ACC112 (cell line): ENCODE data around the gene TMEM37.

Experiments
- H2AFZ ChIP-seq: fragments of 200-600 bp; sonication (generic); one replicate; pipeline ENCODE4 v1.6.0; 2017; ENCODE audit warnings: antibody characterized with exemption, low read length; ENCODE audit not compliant: unreplicated experiment
- H3K27ac ChIP-seq: fragments of 200-600 bp; sonication (generic); 2 replicates; pipeline ENCODE4 v1.5.1; 2014; ENCODE audit warnings: low read depth, mild to moderate bottlenecking, antibody characterized with exemption, low read length, moderate library complexity
- H3K27me3 ChIP-seq: fragments of 200-600 bp; sonication (generic); 2 replicates; pipeline ENCODE4 v1.6.1; 2014; ENCODE audit warnings: mild to moderate bottlenecking, antibody characterized with exemption, low read length, moderate library complexity, mixed read lengths; ENCODE audit not compliant: insufficient read depth
- H3K36me3 ChIP-seq: fragments of 200-600 bp; sonication (generic); 2 replicates; pipeline ENCODE4 v1.6.1; 2016; ENCODE audit warnings: mild to moderate bottlenecking, antibody characterized with exemption, low read length, moderate library complexity, mixed read lengths; ENCODE audit not compliant: insufficient read depth
- H3K4me1 ChIP-seq: fragments of 200-600 bp; sonication (generic); one replicate; pipeline ENCODE4 v1.6.1; 2016; ENCODE audit warnings: low read length, mixed read lengths; ENCODE audit not compliant: insufficient read depth, unreplicated experiment, control insufficient read depth
- H3K4me3 ChIP-seq: fragments of 200-600 bp; sonication (generic); 2 replicates; pipeline ENCODE4 v1.5.1; 2014; ENCODE audit warnings: mild to moderate bottlenecking, low read depth, low read length
- H3K79me2 ChIP-seq: fragments of 200-600 bp; sonication (generic); one replicate; pipeline ENCODE4 v1.6.0; 2016; ENCODE audit warnings: low read length; ENCODE audit not compliant: control insufficient read depth, unreplicated experiment, insufficient read depth

The TMEM37 gene

DNA sequence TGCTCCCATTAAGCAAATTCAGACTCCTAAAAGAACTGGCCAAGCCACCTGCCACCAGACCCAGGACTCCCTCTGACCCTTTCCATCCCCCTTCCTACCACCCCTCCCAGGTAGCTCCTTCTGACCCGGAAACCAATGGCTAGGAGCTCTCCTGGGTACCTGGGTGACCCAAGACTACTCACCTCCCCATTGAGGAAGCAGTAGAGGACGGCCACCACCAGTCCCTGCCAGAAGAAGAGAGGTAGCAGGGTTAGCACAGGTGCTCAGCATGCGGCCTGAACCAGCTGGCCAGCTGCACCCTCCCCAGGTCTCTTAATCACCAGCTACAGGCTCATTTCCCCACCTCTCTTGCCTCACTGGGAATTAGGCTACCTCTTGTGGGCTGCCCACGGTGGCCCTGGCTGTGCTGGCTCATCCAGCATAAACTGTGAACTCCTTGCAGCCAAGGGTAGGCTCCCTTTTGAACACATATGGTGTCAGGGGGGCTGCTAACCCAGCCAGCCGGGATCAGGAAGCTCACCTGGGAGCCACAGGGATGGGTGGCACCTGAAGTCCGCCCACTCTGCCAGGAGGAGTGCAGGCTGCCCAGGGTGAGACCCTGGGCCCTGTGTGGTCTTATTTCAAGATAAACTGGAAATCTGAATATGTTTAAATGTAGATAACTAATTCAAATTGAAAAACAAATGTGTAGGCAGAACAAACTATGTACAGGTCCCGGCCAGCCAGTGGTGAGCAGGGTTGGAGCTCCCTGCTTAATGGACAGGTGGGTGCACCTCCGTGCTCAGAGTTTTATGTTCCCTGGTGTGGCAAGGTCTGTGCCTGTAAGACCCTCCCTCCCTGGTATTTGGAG lies 9.9 kb downstream of the TMEM37 start:
- H3K4me1 ChIP-seq, result no peaks in the 10 kb centered on the region
- H3K79me2 ChIP-seq, result no peaks in the 10 kb centered on the region
- H3K36me3 ChIP-seq, result no peaks in the 10 kb centered on the region

DNA sequence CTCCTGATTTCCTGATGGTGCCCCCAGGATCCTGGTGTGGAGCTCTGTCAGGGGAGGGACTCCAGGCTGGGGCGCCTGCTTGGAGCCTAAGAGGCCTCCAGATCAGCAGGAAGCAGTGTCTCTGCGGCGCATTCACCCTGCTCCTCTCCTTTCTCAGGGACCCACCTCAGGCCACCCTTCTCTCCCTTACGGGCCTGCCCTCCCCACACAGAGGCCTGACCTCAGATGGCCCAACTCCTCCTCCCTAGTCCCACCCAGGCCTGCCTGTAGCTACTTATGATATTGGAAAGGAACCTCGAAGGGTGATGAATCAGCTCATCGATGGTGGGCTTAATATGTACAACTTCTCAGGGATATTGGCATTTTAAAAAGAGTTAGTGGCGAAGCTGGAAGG lies 10.6 kb downstream of the TMEM37 start:
- Histone ChIP-seq H3K4me3 (no peak overlapping the region), H3K27me3 (peaks cover 17% of the 10 kb centered on the region), H3K79me2 (no peaks in the 10 kb centered on the region), H3K36me3 (no peaks in the 10 kb centered on the region), H3K27ac (no peak overlapping the region), H3K4me1 (no peaks in the 10 kb centered on the region), H2AFZ (no peak overlapping the region)

More for the DNA sequence above, 9.9 kb downstream of the TMEM37 start:
- H3K27me3 ChIP-seq, result peaks cover 12% of the 10 kb centered on the region; the same call in 1 of the 2 replicates
- no peak overlapping the region for H3K27ac ChIP-seq
- H2AFZ ChIP-seq, result no peak overlapping the region
- no peak overlapping the region for H3K4me3 ChIP-seq

DNA sequence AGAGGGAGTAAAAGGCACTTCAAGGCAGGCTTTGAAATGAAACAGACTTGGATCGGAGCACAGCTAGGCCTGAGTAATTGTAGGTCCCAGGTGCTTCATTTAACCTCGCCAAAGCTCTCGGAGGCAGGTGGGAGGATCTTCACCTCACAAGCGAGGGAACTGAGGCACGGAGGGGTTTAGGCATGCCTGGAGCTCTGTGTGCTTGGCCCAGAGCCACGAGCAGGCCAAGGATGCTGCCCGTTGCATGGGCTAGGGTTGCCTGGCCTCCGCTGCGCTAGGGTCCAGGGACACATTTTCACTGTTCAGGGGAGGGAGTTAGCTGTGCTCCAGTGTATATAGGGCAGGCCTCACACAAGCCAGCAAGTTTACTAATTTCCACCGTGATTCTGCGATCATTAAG lies 11.2 kb downstream of the TMEM37 start:
- Histone ChIP-seq H3K27me3 (peaks cover 22% of the 10 kb centered on the region), H3K27ac (no peak overlapping the region), H3K4me3 (no peak overlapping the region), H3K36me3 (no peaks in the 10 kb centered on the region), H3K79me2 (no peaks in the 10 kb centered on the region), H2AFZ (no peak overlapping the region), H3K4me1 (no peaks in the 10 kb centered on the region)

DNA sequence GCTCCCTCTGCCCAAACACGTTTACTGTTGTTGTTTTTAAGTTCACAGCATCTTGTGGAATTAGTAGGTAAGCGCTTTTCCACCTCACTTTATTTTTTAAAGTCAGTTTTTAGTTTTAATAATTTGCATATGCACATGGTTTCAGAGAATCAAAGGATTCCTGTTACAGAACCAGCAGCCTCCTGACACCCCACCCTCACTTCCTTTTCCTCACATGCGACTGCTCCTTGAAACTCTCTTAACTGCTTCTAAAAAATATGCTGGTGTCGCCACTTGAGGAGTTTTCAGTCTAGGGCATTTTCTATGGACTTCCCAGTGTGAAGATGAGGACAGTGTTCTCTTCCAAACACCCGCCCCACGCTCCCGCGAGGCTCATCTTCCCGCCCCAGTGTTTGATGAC lies 14.4 kb downstream of the TMEM37 start:
- Histone ChIP-seq H3K79me2 (no peaks in the 10 kb centered on the region), H2AFZ (no peak overlapping the region), H3K4me3 (no peak overlapping the region), H3K27me3 (peaks cover 34% of the 10 kb centered on the region), H3K4me1 (no peaks in the 10 kb centered on the region), H3K36me3 (no peaks in the 10 kb centered on the region), H3K27ac (no peak overlapping the region)

DNA sequence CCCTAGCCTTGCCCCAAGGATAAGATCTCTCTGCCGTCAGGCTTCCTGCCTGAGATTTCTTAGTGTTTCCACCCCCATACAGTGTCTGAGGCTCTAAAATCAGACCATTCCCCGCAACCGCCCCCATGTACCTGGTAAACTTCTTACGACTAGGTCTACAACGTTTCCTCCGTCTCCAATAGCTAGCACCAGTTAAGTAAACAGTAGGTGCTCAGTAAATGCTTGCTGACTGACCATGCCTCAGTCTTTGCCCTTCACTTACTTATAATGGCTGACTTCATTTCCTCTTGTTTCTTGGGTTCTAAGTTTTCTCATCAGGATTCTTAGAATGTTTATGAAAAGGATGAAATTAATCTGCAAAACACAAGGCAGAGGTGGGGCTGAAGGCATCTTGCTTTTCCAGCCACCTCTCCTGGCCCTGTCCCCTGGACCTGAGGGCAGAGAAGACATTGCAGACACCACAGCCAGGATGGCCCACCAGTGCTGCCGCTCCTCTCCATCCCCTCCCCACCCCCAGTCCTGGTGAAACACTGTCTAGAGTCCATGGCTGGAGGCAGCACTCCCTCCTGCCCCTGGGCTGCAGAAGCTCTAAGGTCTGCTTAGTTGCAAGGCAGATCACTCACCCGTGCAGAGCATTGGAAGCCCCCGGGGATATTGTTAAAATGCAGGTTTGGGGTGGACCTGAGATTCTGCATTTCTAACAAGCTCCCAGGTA lies 16.9 kb downstream of the TMEM37 start:
- no peaks in the 10 kb centered on the region for H3K4me1 ChIP-seq
- H3K27ac ChIP-seq, result no peak overlapping the region
- H3K79me2 ChIP-seq, result no peaks in the 10 kb centered on the region
- H3K27me3 ChIP-seq, result peaks cover 53% of the 10 kb centered on the region
- H3K36me3 ChIP-seq, result no peaks in the 10 kb centered on the region
- no peak overlapping the region for H2AFZ ChIP-seq
- H3K4me3 ChIP-seq, result no peak overlapping the region

DNA sequence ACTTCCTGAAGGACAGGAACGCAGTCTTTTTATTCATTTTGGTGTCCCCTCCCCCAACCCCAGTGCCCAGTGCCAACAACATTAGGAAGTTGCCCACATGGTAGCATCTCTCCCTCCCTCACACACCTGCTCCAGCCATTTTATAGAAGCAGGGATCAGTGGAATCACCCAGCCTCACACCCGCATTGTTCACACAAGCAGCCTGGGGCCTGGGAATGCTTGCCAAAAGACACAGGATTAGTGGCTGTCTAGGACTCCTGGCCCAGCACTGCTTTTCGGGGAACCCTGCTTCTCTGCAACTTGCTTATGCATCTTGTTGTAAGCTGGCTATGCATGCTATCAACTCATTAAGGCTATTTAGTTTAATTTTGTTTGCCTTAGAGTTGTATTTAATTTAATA lies 17.9 kb downstream of the TMEM37 start:
- Histone ChIP-seq H3K27me3 (peaks cover 58% of the 10 kb centered on the region), H3K36me3 (no peaks in the 10 kb centered on the region), H3K4me1 (no peaks in the 10 kb centered on the region), H2AFZ (no peak overlapping the region), H3K79me2 (no peaks in the 10 kb centered on the region), H3K4me3 (no peak overlapping the region), H3K27ac (no peak overlapping the region)

DNA sequence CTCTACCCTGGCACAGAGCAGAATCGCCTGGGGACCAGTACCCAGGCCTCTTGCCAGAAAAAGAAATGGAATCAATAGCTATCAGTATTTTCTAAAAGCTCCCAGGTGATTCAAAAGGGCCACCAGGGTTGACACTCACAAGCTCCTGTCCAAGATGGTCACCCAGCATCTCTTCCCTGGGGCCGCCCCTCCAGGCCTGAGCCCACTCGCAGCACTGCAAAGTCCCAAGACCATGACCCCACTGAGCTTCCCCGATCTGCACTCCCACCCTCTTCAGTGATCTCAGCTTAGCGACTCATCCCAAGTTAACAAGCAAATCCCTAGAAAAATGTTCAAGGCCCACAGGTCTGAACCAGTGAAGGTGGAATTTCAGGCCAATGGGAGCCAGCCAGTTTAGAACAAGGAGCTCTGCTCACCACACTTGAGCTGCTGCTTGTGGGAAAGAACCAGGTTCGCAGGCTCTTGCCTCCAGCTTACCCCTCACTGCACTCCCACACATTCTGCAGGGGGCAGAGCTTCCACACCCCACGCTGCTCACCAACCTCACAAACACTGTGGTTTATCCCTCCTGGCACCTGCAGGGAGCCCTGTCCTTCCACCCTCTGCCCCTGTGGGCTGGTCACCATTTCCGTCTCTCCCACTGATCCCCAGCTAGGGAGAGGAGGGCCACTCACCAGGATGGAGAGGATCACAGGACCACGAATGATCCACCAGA lies 19.8 kb downstream of the TMEM37 start:
- no peaks in the 10 kb centered on the region for H3K36me3 ChIP-seq
- peaks cover 51% of the 10 kb centered on the region for H3K27me3 ChIP-seq
- no peaks in the 10 kb centered on the region for H3K79me2 ChIP-seq
- H3K4me1 ChIP-seq, result peaks cover 4% of the 10 kb centered on the region
- H3K4me3 ChIP-seq, result no peak overlapping the region
- no peak overlapping the region for H3K27ac ChIP-seq
- no peak overlapping the region for H2AFZ ChIP-seq

DNA sequence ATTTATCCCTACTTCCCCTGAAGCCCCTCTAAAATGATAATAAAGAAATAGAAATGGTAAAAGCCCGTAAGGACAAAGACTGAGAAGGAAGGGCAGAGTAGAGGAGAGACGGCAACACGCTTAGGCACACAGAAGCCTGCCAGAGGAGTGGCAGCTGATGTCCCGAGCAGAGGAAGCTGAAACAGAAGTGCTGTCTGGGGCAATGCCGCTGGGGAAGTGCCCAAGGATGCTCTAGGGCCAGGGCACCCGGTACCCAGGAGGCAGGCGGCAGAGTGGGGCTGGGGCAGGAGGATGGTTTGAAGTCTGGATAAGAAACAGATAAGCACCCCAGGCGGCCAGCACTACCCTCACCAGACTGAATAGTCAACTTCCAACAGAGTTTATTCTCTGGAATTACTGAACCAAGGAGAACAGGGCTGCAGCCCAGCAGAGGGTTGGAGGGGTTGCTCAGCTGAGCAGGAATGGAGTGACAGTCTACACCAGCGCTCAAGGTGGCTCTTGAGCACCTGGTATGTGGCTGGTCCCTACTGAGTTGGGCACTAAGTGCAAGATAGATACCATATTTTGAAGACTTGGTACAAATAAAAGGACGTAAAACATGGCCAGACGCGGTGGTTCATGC lies 22.4 kb downstream of the TMEM37 start:
- H3K4me1 ChIP-seq, result peaks cover 4% of the 10 kb centered on the region
- H3K79me2 ChIP-seq, result no peaks in the 10 kb centered on the region
- H3K27me3 ChIP-seq, result peaks cover 31% of the 10 kb centered on the region; the same call in 1 of the 2 replicates
- no peak overlapping the region for H2AFZ ChIP-seq
- no peak overlapping the region for H3K4me3 ChIP-seq
- H3K36me3 ChIP-seq, result no peaks in the 10 kb centered on the region
- H3K27ac ChIP-seq, result no peak overlapping the region

DNA sequence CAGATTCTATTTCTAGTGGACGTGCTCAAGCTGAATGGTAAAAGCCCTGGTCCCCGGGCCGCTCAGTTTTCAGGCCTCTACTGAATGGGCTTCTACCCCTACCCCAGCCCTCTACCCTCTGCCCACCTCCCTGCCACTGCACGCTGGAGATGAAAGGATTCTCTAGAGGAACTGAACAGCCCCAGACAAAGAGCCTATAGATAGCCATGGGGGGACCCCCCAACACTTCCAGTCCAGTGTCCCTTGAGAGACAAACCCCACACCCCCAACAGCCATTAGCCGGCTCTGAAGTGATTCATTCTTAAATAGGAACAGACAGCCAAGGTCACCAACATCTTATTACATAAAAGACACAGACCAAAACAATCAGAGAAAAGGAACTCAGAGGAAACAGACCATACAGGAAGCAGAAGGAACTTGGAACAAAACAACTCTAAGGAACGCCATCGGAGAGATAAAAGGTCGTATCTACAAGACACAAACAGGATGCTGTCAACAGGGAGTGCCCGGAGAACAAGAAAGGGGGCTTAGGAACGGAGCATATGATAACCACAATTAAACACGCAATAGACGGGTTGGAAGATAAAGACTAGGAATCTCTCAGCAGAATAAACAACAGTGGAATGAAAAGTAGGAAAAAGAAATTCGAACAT lies 23.5 kb downstream of the TMEM37 start:
- H3K4me1 ChIP-seq, result peaks cover 4% of the 10 kb centered on the region
- H3K79me2 ChIP-seq, result no peaks in the 10 kb centered on the region
- H3K36me3 ChIP-seq, result no peaks in the 10 kb centered on the region
- peaks cover 32% of the 10 kb centered on the region; the same call in 1 of the 2 replicates for H3K27me3 ChIP-seq
- H3K4me3 ChIP-seq, result no peak overlapping the region
- H2AFZ ChIP-seq, result no peak overlapping the region
- no peak overlapping the region for H3K27ac ChIP-seq

DNA sequence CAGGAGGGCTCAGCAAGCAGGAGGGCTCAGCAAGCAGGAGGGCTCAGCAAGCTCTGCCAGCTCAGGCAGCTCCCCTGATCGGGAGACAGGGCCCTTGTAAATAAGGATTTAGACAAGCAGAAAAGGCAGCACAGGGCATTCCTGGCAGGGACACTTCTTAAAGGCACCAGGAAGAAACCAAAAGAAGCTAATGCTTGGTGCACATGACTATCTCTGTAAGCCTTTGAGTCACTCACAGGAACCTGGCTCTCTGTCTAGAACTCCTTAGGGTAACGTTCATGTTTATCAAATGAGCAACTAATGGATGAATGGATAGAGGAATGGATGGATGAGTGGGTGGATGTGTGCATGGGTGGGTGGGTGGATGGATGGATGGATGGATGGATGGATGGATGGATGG lies 28.4 kb downstream of the TMEM37 start:
- Histone ChIP-seq H2AFZ (no peak overlapping the region), H3K36me3 (no peaks in the 10 kb centered on the region), H3K79me2 (no peaks in the 10 kb centered on the region), H3K4me1 (peaks cover 4% of the 10 kb centered on the region), H3K4me3 (no peak overlapping the region), H3K27ac (no peak overlapping the region), H3K27me3 (peaks cover 13% of the 10 kb centered on the region; the same call in 1 of the 2 replicates)
